HG02798 (cell line): ENCODE results near the gene SRP9.
A peak's percentile ranks its signal among the peaks of the same experiment; 100 is the strongest.
"Not testable (repeated sequence)": the region's sequence is repeated elsewhere in the genome, so short reads cannot be mapped to it uniquely, and the experiment has no call there.

ENCODE experiments used
- ATAC-seq: cut with Tn5 transposase; IDR thresholded peaks from one replicate; pipeline ENCODE4 v1.9.1; 2021; ENCODE audit warnings: mild to moderate bottlenecking; ENCODE audit not compliant: unreplicated experiment, poor library complexity

Gene SRP9

GRCh38 chr1:225754940-225755641, 22.5 kb upstream of the SRP9 start:
- no peak for ATAC-seq

- no peak for ATAC-seq
These were observed 21.8 kb upstream of the SRP9 start for GRCh38 chr1:225755671-225756319.

- no peak for ATAC-seq
These were observed 19.5 kb upstream of the SRP9 start for GRCh38 chr1:225757927-225758656.

DNA sequence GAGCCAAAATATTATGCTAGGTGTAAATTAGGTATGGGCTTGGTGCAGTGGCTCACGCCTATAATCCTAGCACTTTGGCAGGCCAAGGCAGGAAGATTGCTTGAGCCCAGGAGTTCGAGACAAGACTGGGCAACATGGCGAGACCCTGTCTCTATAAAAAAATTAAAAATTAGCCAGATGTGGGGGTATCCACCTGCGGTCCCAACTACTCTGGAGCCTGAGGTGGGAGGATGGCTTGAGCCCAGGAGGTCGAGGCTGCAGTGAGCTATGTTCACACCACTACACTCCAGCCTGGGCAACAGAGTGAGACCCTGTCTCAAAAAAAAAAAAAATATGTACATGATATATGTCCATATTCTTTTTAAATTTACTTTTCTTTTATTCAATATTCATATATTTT, 17.7 kb upstream of the SRP9 start:
- ATAC-seq, result not testable (repeated sequence)

- ATAC-seq, result no peak
These were observed 17.1 kb upstream of the SRP9 start for GRCh38 chr1:225760531-225760930.

- ATAC-seq, result not testable (repeated sequence)
These were observed 16.2 kb upstream of the SRP9 start for GRCh38 chr1:225761395-225761794.

- ATAC-seq, result no peak
These were observed 15.6 kb upstream of the SRP9 start for GRCh38 chr1:225762002-225762441.

- no peak for ATAC-seq
These were observed 15.2 kb upstream of the SRP9 start for GRCh38 chr1:225762444-225762843.

DNA sequence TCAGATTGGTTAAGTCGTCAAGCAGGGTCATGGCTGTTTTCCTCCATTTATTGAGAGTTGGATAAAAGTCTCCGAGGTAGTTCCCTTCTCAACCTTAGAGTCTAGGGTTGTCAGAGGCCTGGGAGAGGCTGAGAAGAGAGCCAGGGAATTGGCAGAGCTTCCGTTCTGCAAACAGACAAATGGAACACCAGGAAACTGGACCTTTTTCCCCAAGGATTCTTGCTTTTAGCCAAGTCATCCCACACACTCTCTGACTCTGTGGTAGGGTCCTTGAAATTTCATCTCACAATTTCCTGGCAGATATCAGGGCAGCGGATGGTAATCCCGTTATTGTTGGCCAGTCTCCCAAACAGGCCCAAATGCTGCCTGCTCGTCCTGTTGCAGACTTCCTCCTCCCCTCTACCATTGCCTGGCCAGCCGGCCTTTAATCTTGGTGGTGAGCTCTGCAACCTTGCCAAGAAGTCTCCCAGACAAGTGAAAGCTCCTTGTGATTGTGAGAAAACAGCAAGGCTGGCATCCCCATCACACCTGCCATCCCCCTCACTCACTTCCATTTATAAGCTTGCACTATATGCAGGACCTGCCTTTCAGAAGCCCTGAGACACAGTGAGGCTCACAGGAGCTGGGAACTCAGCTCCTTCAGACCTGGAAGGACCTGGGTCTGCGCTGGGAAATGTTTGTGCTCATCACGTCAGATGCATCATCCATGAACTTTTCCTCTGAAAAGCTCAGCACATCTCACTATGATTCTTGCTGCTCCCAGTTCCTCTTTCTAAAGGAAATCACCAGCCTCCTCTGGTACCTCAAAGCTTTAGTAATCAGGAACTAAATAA, 13.7 kb upstream of the SRP9 start:
- ATAC-seq, result no peak

DNA sequence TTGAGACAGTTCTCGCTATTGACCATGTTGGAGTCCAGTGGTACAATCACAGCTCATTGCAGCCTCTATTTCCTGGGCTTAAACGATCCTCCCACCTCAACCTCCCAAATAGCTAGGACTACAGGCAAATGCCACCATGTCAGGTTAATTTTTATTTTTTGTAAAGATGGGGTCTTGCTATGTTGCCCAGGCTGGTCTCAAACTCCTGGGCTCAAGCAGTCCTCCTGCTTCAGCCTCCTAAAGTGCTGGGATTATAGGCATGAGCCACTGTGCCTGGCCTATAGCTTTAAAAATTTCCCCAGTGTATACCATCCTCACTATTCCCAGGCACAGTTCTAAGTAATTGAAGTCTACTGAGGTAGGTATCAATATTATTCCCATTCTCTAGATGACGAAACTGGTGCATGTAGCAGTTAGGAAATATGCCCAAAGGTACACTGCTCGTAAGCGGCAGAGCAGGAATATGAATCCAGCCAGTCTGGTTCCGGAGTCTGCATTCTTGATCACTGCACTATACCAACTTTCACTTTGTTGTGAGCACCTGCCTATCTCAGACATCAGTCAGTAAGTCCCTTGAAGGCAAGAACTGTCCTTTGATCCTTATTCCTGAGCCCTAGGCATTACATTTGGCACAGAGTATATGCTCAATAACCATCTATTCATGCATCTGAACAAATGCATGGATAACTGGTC, 11.5 kb upstream of the SRP9 start:
- no peak for ATAC-seq

- ATAC-seq, result no peak
These were observed 10.5 kb upstream of the SRP9 start for GRCh38 chr1:225766967-225767633.

DNA sequence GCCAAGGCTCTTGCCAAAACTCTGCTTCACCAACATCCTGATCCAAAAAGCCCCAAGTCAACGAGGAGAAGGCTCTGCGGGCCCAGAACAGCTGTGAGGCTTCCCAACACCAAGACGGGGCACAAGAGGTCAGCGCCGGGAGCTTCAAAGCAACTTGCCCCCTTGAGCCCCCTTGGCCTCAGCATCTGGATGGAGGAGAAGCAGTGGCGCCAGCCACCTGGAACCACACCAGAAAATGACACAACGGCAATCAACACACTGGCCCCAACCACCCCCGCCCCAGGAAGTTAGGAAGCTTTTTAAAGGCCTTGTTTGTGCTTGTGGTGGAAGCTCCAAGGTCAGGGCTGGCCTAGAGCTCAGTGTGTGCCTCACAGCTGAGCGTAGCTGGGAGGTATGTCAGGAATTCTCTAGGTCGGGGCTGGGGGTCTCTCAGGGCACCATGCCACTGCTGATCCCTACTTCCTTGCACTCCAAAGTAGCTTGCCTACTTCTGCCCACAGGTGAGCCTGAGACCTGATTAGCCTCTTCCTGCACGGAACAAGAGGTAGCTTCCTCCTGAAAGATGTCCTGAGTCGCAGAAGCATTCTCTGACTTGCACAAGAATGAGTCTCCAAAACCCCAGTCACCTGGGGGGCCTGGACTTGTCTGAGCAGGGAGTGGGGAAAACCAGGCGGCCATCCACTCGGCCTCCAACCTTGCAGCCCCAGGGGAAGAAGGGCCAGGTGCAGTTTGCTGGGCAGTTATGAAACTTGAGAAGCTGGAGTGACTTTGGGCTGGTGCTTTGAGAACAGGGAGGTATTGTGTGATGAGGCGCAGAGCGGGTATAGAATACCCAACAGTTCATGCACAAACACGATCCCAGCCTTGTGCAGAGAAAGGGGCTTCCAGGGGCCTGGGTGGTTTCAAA, 9.7 kb upstream of the SRP9 start:
- ATAC-seq, result no peak

DNA sequence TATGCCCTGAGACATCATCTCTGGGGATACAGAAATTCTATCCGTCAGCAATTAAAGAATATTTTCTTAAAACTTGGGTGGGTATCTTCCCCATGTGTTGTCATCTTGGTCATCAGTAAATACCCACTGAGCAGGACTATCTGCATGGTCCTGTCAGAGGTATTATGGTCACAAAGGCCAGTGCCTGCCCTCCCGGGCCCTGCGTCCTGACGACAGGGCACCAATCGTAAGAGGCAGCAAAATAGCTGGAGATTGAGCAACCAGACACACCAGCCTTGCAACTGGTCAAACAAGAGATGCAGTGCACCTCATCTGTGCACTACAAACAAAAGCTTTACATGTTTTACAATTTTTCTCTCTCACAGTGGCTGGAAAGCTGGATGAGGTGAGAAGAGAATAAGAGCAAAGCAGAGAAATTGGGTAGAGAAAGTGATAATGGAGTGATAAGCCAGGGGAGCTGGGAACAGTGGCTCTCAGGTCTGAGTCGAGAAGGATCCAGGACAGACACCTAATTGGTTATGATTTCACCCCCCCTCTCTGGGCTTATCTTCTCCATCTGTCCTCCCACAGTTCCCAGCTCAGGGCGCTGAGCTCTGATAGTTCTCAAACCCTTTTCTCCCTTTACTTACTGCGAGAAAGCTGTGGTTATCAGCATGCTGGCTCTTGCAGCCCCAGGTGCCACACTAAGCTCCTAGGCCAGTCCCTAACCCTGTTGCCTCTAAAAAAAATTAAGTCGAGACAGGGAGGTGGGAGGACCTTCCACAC, 8.8 kb upstream of the SRP9 start:
- no peak for ATAC-seq

DNA sequence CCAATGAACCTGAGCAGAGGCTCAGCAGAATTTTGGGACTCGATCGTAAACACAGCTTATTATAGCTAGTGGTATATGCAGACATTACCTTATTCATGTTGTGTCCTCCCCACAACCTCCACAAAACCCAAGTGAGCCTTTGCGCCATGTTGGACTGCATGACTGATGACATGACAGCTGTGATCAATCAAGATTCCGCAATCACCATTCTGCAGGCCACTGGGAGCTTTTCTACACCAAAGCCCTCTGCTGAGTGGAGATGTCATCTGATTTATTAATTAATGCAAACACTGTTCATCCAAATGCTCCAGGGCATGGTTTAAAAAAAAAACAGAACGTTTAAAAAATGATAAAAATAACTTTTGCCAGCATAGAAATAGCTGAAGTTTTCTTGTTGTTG, 7.9 kb upstream of the SRP9 start:
- ATAC-seq, result no peak

GRCh38 chr1:225770561-225771248, 6.9 kb upstream of the SRP9 start:
- ATAC-seq, result no peak

DNA sequence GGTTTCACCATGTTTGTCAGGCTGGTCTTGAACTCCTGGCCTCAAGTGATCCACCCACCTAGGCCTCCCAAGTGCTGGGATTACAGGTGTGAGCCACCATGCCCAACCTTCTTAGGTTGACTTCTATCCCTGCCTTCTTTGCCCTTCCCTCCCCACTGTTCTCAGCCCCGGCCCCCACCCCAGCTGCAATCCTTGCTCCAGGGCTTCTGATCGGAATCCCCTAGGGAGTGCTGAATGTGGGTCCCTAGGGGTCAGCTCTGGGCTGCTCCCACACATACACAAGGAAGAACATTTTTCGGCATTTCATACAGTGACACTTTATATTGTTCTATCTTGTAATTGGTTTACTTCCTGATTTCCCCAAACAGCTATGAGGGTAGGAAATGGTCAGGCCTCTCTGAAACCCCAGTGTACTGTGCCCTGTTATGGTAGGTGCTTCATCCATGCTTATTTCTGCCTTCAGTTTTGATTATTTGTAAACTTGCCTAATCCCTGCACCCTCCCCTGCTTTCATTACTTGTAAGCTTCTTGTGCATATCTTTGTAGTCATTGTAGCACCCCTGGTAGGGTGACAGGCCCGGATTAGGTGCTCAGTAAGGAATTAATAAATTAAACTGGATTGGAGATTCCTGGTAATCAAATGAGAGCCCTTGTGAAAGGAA, 5.8 kb upstream of the SRP9 start:
- no peak for ATAC-seq

DNA sequence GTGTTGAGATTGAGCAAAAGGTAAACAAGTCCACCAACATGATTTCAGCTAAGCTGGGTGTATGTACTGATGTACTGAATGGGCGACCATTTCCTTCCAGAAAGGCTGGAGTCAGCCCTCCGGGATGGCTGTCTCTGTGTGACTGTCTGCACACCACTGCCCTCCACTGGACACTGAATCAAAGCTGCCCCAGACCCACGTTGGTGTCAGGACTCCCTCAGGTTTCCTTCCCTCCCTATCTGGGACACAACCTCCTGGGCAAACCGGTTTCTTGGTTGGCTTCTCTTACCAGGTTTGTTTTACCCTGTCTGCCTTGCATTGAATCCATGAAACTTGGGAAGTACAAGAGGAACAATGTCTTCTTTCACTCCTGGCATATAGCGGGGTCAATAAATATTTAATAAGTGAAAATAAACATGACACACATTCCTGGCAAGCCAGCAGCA, 5.3 kb upstream of the SRP9 start:
- peak; percentile 60 for ATAC-seq
